Left ventricle myocardium inferior (tissue), 1 donor: ENCODE data around the gene MTG1. TPM values are rescaled to one million over a fixed set of nuclear protein-coding genes. Genes with fewer than 3 reads are reported as not detected.

Experiments used
- DNase-seq: peaks from one replicate; pipeline ENCODE4 v3.0.0-alpha.2; 2020
- H3K27ac ChIP-seq: fragments of 200-600 bp; replicated peaks from 2 replicates; pipeline ENCODE4 v1.8.0; 2021
- H3K27me3 ChIP-seq: fragments of 200-600 bp; 2 replicates; pipeline ENCODE4 v1.8.0; 2021; ENCODE audit warnings: low read depth
- H3K36me3 ChIP-seq: fragments of 200-600 bp; 2 replicates; pipeline ENCODE4 v1.8.0; 2021
- H3K4me1 ChIP-seq: fragments of 200-600 bp; 2 replicates; pipeline ENCODE4 v1.8.0; 2021
- H3K4me3 ChIP-seq: fragments of 200-600 bp; 2 replicates; pipeline ENCODE4 v1.8.0; 2021; ENCODE audit warnings: mild to moderate bottlenecking, moderate library complexity
- H3K9me3 ChIP-seq: fragments of 200-600 bp; replicated peaks from 2 replicates; pipeline ENCODE4 v1.8.0; 2021
- intact Hi-C: fragments of 100-400 bp; cut with micrococcal nuclease; formaldehyde crosslinking; loops from one replicate; pipeline ENCODE4 v1.11.0; 2022
- total RNA-seq: library from RNA; stranded (reverse); fragmentation: NEBNext Ultra II Directional; extraction: Animal tissue kit (Norgen Biotek cat#: 25700); gene quantifications from one replicate; pipeline ENCODE4 v1.2.1, GENCODE V29; 2021
- TF ChIP-seq, protein P1 (sequence below): fragments of 200-600 bp; IDR thresholded peaks from 2 replicates; pipeline ENCODE4 v1.8.0; 2021; ENCODE audit warnings: antibody characterized with exemption, mild to moderate bottlenecking, borderline replicate concordance
- donor health status: DM: no; HTN: yes; CAD: no; lungs with severe emphysema.

Gene MTG1
- total RNA-seq, 1 donor from 2014 or later, result 14.0 TPM

DNA sequence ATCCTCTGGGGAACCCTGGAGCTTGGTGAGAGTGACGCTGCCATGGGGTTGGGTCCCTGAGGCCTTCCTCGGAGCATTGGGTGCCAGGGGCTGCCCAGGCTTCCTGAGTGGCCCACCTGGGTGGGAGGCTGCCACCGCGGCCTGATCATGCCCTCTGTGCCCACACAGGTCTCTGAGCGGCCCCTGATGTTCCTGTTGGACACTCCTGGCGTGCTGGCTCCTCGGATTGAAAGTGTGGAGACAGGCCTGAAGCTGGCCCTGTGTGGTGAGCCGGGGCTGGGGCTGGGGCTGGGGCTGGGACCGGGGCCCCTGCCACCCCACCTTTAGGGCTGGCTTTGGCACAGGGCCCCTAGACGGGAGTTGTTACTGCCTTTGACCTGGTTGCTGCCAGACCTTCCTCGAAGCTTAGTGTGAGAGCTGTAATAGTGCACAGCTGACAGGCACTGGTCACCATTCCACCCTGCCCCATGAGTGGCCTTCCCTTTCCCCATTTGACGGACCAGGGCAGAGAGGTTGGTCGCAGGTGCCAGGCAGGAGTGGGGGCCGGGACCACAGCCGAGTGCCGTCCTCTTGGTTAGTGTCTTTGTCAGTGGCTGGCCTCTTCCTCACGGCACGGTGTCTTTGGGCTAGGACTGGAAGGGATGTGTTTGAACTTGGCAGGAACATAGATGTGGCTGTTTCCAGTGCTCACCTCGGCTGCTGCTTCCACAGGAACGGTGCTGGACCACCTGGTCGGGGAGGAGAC is 8.2 kb downstream of the MTG1 start:
- Histone ChIP-seq H3K4me1 (peaks cover 5% of the 10 kb centered on the region), H3K36me3 (peaks cover 93% of the 10 kb centered on the region), H3K4me3 (no peak overlapping the region), H3K9me3 (no peaks in the 10 kb centered on the region), H3K27me3 (no peaks in the 10 kb centered on the region), H3K27ac (no peak overlapping the region)
- no peak for DNase-seq
- TF ChIP-seq, protein P1, sequence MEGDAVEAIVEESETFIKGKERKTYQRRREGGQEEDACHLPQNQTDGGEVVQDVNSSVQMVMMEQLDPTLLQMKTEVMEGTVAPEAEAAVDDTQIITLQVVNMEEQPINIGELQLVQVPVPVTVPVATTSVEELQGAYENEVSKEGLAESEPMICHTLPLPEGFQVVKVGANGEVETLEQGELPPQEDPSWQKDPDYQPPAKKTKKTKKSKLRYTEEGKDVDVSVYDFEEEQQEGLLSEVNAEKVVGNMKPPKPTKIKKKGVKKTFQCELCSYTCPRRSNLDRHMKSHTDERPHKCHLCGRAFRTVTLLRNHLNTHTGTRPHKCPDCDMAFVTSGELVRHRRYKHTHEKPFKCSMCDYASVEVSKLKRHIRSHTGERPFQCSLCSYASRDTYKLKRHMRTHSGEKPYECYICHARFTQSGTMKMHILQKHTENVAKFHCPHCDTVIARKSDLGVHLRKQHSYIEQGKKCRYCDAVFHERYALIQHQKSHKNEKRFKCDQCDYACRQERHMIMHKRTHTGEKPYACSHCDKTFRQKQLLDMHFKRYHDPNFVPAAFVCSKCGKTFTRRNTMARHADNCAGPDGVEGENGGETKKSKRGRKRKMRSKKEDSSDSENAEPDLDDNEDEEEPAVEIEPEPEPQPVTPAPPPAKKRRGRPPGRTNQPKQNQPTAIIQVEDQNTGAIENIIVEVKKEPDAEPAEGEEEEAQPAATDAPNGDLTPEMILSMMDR, result no peak
- intact Hi-C loops, result no loop called here

DNA sequence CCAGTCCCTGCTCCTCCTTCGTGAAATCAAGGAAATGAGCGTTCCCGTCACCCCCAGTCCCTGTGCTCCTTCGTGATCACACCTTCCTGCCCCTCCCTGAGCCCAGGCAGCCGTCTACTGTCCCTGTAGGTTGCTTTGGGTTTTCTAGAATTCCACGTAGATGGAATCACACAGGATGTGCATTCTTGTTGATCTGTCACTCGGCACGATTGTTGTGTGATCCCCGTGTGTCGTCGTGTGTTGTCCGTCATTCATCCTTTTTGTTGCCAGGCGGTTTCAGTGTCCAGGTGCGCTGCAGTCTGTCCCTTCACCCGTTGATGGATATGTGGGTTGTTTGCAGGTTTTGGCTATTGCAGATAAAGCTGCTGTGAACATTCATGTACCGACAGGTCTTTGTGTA is 9.4 kb downstream of the MTG1 start:
- Histone ChIP-seq H3K9me3 (peaks cover 2% of the 10 kb centered on the region), H3K36me3 (peaks cover 93% of the 10 kb centered on the region), H3K27me3 (no peaks in the 10 kb centered on the region), H3K27ac (no peak overlapping the region), H3K4me3 (no peak overlapping the region), H3K4me1 (peaks cover 5% of the 10 kb centered on the region)
- intact Hi-C loops, result no loop called here
- TF ChIP-seq, protein P1, result no peak
- no peak for DNase-seq

DNA sequence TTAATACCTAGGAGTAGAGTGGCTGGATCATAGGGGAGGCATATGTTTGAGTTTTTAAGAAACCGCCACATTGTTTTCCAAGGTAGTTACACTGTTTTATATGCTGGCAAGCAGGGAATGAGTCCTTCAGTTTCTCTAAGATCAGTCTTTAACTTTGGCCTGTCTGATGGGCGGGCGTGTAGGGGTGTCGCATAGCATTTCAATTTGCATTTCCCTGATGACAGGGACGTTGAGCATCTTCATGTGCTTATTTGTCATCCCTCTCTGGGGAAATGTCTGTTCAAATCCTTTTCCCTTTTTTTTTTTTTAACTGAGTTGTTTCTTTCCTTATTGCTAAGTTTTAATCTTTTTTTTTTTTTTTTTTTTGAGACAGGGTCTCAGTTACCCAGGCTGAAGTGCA is 9.8 kb downstream of the MTG1 start:
- H3K4me3 ChIP-seq, result no peak overlapping the region
- no peaks in the 10 kb centered on the region for H3K27me3 ChIP-seq
- intact Hi-C loops, result no loop called here
- DNase-seq, result no peak
- H3K9me3 ChIP-seq, result peaks cover 6% of the 10 kb centered on the region
- TF ChIP-seq, protein P1, result no peak
- H3K36me3 ChIP-seq, result peaks cover 93% of the 10 kb centered on the region
- H3K4me1 ChIP-seq, result peaks cover 5% of the 10 kb centered on the region
- H3K27ac ChIP-seq, result no peak overlapping the region

DNA sequence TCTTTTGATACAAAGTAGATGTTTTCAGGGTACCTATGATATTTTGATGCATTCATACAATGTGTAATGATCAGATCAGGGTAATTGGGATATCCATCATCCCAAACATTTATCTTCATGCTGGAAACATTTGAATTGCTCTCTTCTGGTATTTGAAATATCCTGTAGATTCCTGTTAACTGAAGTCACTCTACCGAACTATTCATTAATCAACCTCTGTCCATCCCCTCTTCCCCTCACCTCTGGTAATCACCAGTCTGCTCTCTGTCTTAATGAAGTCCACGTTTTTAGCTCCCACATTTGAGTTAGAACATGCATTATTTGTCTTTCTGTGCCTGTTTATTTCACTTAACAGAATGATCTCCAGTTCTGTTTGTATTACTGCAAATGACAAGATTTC is 11.3 kb downstream of the MTG1 start:
- DNase-seq, result no peak
- intact Hi-C loops, result no loop called here
- Histone ChIP-seq H3K36me3 (peaks cover 93% of the 10 kb centered on the region), H3K4me1 (peaks cover 5% of the 10 kb centered on the region), H3K27me3 (no peaks in the 10 kb centered on the region), H3K27ac (no peak overlapping the region), H3K4me3 (no peak overlapping the region), H3K9me3 (peaks cover 19% of the 10 kb centered on the region)
- TF ChIP-seq, protein P1, result no peak

DNA sequence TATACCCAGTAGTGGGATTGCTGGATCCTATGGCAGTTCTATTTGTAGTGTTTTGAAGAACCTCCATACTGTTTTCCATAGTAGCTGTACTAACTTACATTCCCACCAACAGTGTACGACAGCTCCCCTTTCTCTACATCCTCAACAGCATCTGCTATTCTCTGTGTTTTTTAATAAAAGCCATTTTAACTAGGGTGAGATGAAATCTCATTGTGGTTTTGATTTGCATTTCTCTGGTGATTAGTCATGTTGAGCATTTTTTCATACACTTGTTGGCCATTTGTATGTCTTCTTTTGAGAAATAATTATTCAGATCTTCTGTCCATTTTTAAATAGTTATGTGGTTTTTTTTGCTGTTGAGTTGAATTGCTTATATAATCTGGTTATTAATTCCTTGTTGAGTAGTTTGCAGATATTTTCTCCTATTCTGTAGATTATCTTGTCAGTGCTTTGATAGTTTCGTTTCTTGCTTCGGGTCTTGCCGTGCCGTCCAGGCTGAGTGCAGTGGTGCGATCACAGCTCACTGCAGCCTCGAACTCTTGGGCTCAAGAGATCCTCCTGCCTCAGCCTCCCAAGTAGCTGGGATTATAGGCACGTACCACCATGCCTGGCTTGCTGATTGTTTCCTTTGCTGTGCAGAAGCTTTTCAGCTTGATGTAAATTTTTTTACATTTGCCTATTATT is 12.0 kb downstream of the MTG1 start:
- Histone ChIP-seq H3K4me1 (peaks cover 1% of the 10 kb centered on the region), H3K36me3 (peaks cover 94% of the 10 kb centered on the region), H3K9me3 (peaks cover 26% of the 10 kb centered on the region), H3K4me3 (no peak overlapping the region), H3K27me3 (no peaks in the 10 kb centered on the region), H3K27ac (no peak overlapping the region)
- TF ChIP-seq, protein P1, result no peak
- DNase-seq, result no peak
- intact Hi-C loops, result no loop called here
